Neural progenitor cell (in vitro differentiated cells): ENCODE measurements around the gene MTG2. TPM values are rescaled to one million over a fixed set of nuclear protein-coding genes. Genes with fewer than 3 reads are reported as not detected.

Source experiments
- DNase-seq: peaks from one replicate; pipeline ENCODE4 v3.0.0-alpha.2; 2016; ENCODE audit warnings: low spot score
- H2AFZ ChIP-seq: fragments of 200-600 bp; sonication (generic); replicated peaks from 2 replicates; pipeline ENCODE4 v1.6.1; 2016; ENCODE audit warnings: antibody characterized with exemption
- H3F3A ChIP-seq: fragments of 200-600 bp; sonication (generic); 2 replicates; pipeline ENCODE4 v1.6.1; 2016; ENCODE audit warnings: antibody characterized with exemption, low read depth
- H3K27ac ChIP-seq: fragments of 200-600 bp; sonication (generic); 2 replicates; pipeline ENCODE4 v1.5.1; 2016; ENCODE audit warnings: mild to moderate bottlenecking
- H3K27me3 ChIP-seq: fragments of 200-600 bp; sonication (generic); 2 replicates; pipeline ENCODE4 v1.6.1; 2016; ENCODE audit warnings: mild to moderate bottlenecking, moderate library complexity
- H3K36me3 ChIP-seq: fragments of 200-600 bp; sonication (generic); 2 replicates; pipeline ENCODE4 v1.5.1; 2016
- H3K4me1 ChIP-seq: fragments of 200-600 bp; sonication (generic); 2 replicates; pipeline ENCODE4 v1.6.1; 2016; ENCODE audit warnings: mixed run types
- H3K4me2 ChIP-seq: fragments of 200-600 bp; sonication (generic); 2 replicates; pipeline ENCODE4 v1.6.1; 2016
- H3K4me3 ChIP-seq: fragments of 200-600 bp; sonication (generic); 2 replicates; pipeline ENCODE4 v1.5.1; 2016
- H3K79me2 ChIP-seq: fragments of 200-600 bp; sonication (generic); 2 replicates; pipeline ENCODE4 v1.6.1; 2016; ENCODE audit warnings: low read depth
- H3K9ac ChIP-seq: fragments of 200-600 bp; sonication (generic); 2 replicates; pipeline ENCODE4 v1.6.1; 2016
- H3K9me3 ChIP-seq: fragments of 200-600 bp; sonication (generic); 2 replicates; pipeline ENCODE4 v1.5.1; 2016; ENCODE audit warnings: low read depth
- H4K20me1 ChIP-seq: fragments of 200-600 bp; sonication (generic); 2 replicates; pipeline ENCODE4 v1.6.1; 2016; ENCODE audit warnings: low read depth
- H3K27ac Mint-ChIP-seq: 3 replicates; pipeline ENCODE4 v1.8.0; 2021; ENCODE audit warnings: mixed read lengths
- H3K27me3 Mint-ChIP-seq: 2 replicates; pipeline ENCODE4 v1.8.0; 2022; ENCODE audit warnings: low read depth, mild to moderate bottlenecking, inconsistent platforms, moderate library complexity, mixed read lengths; ENCODE audit not compliant: insufficient read depth
- H3K36me3 Mint-ChIP-seq: 3 replicates; pipeline ENCODE4 v1.8.0; 2021; ENCODE audit warnings: mixed read lengths
- H3K4me1 Mint-ChIP-seq: 3 replicates; pipeline ENCODE4 v1.8.0; 2021; ENCODE audit warnings: mixed read lengths
- H3K4me3 Mint-ChIP-seq: 3 replicates; pipeline ENCODE4 v1.8.0; 2021; ENCODE audit warnings: mild to moderate bottlenecking, moderate library complexity, mixed read lengths
- H3K9me3 Mint-ChIP-seq: 3 replicates; pipeline ENCODE4 v1.8.0; 2020; ENCODE audit warnings: mixed read lengths
- EZH2 ChIP-seq: fragments of 200-600 bp; sonication (generic); IDR thresholded peaks from 2 replicates; pipeline ENCODE4 v1.6.1; 2017; ENCODE audit warnings: antibody characterized with exemption, mild to moderate bottlenecking, moderate library complexity
- EZH2phosphoT487 ChIP-seq: fragments of 200-600 bp; sonication (generic); IDR thresholded peaks from 2 replicates; pipeline ENCODE4 v1.6.1; 2017; ENCODE audit warnings: antibody characterized with exemption
- total RNA-seq: library from RNA; depleted of rRNA; stranded (reverse); fragments of >200 nt; gene quantifications from 2 replicates; pipeline ENCODE4 v1.2.3, GENCODE V29; 2015; ENCODE audit warnings: low replicate concordance
- TF ChIP-seq, protein P1 (sequence below): fragments of 200-600 bp; sonication (generic); IDR thresholded peaks from 2 replicates; pipeline ENCODE4 v1.5.1; 2017; ENCODE audit warnings: antibody characterized with exemption, mild to moderate bottlenecking

Gene MTG2
- total RNA-seq, 1 donor from 2014 or later = 16.2 TPM

- DNase-seq = no peak
- H3K4me3 ChIP-seq = no peak overlapping the region
- no peaks in the 10 kb centered on the region for H3K9me3 Mint-ChIP-seq
- H3K36me3 ChIP-seq = no peaks in the 10 kb centered on the region
- no peaks in the 10 kb centered on the region for H3K27me3 ChIP-seq
- H4K20me1 ChIP-seq = peaks cover 40% of the 10 kb centered on the region
- no peak overlapping the region for H3K27ac ChIP-seq
- peak overlapping the region; percentile 27 for H3K4me3 Mint-ChIP-seq
- H3K27ac Mint-ChIP-seq = no peak overlapping the region
- H3K4me1 ChIP-seq = peaks cover 7% of the 10 kb centered on the region
- H3K9me3 ChIP-seq = no peaks in the 10 kb centered on the region
- no peak overlapping the region for H3K4me2 ChIP-seq
- peaks cover 11% of the 10 kb centered on the region for H3K4me1 Mint-ChIP-seq
- peaks cover 11% of the 10 kb centered on the region for H3K36me3 Mint-ChIP-seq
- H3K9ac ChIP-seq = no peak overlapping the region
- H2AFZ ChIP-seq = no peak overlapping the region
- H3K79me2 ChIP-seq = peaks cover 37% of the 10 kb centered on the region
- H3K27me3 Mint-ChIP-seq = peaks cover 6% of the 10 kb centered on the region
- no peaks in the 10 kb centered on the region for H3F3A ChIP-seq
- TF ChIP-seq EZH2phosphoT487 = no peak
- TF ChIP-seq EZH2 = no peak
- TF ChIP-seq, protein P1, sequence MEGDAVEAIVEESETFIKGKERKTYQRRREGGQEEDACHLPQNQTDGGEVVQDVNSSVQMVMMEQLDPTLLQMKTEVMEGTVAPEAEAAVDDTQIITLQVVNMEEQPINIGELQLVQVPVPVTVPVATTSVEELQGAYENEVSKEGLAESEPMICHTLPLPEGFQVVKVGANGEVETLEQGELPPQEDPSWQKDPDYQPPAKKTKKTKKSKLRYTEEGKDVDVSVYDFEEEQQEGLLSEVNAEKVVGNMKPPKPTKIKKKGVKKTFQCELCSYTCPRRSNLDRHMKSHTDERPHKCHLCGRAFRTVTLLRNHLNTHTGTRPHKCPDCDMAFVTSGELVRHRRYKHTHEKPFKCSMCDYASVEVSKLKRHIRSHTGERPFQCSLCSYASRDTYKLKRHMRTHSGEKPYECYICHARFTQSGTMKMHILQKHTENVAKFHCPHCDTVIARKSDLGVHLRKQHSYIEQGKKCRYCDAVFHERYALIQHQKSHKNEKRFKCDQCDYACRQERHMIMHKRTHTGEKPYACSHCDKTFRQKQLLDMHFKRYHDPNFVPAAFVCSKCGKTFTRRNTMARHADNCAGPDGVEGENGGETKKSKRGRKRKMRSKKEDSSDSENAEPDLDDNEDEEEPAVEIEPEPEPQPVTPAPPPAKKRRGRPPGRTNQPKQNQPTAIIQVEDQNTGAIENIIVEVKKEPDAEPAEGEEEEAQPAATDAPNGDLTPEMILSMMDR = no peak
Measured at GRCh38 chr20:62160253-62160652, 22.6 kb upstream of the MTG2 start.

GRCh38 chr20:62160876-62161275 lies 22.0 kb upstream of the MTG2 start:
- Histone ChIP-seq H2AFZ (no peak overlapping the region), H3K36me3 (no peaks in the 10 kb centered on the region)

DNA sequence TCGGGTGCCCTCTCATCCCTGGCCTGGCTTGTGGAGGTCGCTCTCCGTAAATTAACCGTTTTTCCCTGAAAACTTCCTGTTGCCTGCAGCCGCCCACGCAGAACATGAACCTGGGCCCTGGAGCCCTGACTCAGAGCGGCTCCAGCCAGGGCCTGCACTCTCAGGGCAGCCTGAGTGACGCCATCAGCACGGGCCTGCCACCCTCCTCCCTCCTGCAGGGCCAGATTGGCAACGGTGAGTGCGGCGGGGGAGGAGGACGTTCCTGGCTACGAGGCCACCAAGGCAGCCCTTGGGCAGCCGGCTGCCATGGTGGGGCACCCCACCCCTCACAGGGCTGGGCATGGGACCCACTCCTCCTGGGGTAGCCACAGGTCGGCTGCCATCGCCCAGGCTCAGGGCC lies 21.5 kb upstream of the MTG2 start:
- Mint-ChIP-seq H3K4me1 (no peaks in the 10 kb centered on the region), H3K9me3 (no peaks in the 10 kb centered on the region), H3K36me3 (peaks cover 10% of the 10 kb centered on the region), H3K27ac (no peak overlapping the region), H3K4me3 (no peak overlapping the region), H3K27me3 (peaks cover 2% of the 10 kb centered on the region)
- H4K20me1 ChIP-seq = peaks cover 29% of the 10 kb centered on the region
- DNase-seq = no peak
- H3K27me3 ChIP-seq = no peaks in the 10 kb centered on the region
- no peaks in the 10 kb centered on the region for H3K9me3 ChIP-seq
- no peak overlapping the region for H3K27ac ChIP-seq
- no peaks in the 10 kb centered on the region for H3K36me3 ChIP-seq
- no peak overlapping the region for H3K9ac ChIP-seq
- no peak overlapping the region for H3K4me3 ChIP-seq
- H3K79me2 ChIP-seq = peaks cover 26% of the 10 kb centered on the region
- no peak overlapping the region for H2AFZ ChIP-seq
- no peaks in the 10 kb centered on the region for H3F3A ChIP-seq
- TF ChIP-seq, protein P1 = no peak
- TF ChIP-seq EZH2 (no peak), EZH2phosphoT487 (no peak)
- no peak overlapping the region for H3K4me2 ChIP-seq
- peaks cover 5% of the 10 kb centered on the region for H3K4me1 ChIP-seq

More at GRCh38 chr20:62160876-62161275, 22.0 kb upstream of the MTG2 start:
- no peaks in the 10 kb centered on the region for H3K9me3 ChIP-seq
- peaks cover 7% of the 10 kb centered on the region for H3K4me1 ChIP-seq
- H3K79me2 ChIP-seq = peaks cover 31% of the 10 kb centered on the region
- Mint-ChIP-seq H3K9me3 (no peaks in the 10 kb centered on the region), H3K4me1 (peaks cover 5% of the 10 kb centered on the region), H3K27me3 (peaks cover 3% of the 10 kb centered on the region), H3K36me3 (peaks cover 9% of the 10 kb centered on the region), H3K27ac (peak overlapping the region; percentile 74), H3K4me3 (no peak overlapping the region)
- no peak overlapping the region for H3K4me3 ChIP-seq
- no peak for TF ChIP-seq EZH2phosphoT487
- TF ChIP-seq, protein P1 = no peak
- no peak for TF ChIP-seq EZH2
- H4K20me1 ChIP-seq = peaks cover 34% of the 10 kb centered on the region
- no peak overlapping the region for H3K27ac ChIP-seq
- no peaks in the 10 kb centered on the region for H3F3A ChIP-seq
- no peaks in the 10 kb centered on the region for H3K27me3 ChIP-seq
- H3K4me2 ChIP-seq = no peak overlapping the region
- DNase-seq = no peak
- H3K9ac ChIP-seq = no peak overlapping the region
